Activated CD4-positive, alpha-beta memory T cell treated with anti-CD3 and anti-CD28 coated beads, Interleukin-2, amount 10 ng/mL, durations not matched to agents 7 days and 5 days (primary cell): Measurements from ENCODE around the gene TMEM163. TPM values are rescaled to one million over a fixed set of nuclear protein-coding genes. Genes with fewer than 3 reads are reported as not detected.
"Not testable (repeated sequence)": the region's sequence is repeated elsewhere in the genome, so short reads cannot be mapped to it uniquely, and the experiment has no call there.

Experiments
- CTCF ChIA-PET: fragments of 350-600 bp; sonication (Branson Sonifier 250); formaldehyde crosslinking; loops from one replicate; lab custom pipeline; 2021; ENCODE audit warnings: antibody characterized with exemption, inconsistent platforms; lab: Charles Lee
- POLR2A ChIA-PET: fragments of 350-600 bp; sonication (Branson Sonifier 250); formaldehyde crosslinking; loops from one replicate; lab custom pipeline; 2021; ENCODE audit warnings: antibody characterized with exemption; lab: Charles Lee
- DNase-seq: peaks from one replicate; pipeline ENCODE4 v3.0.0-alpha.2; 2020
- H3K27ac Mint-ChIP-seq: one replicate; pipeline ENCODE4 v1.8.0; 2021; ENCODE audit warnings: mild to moderate bottlenecking, mixed read lengths
- H3K27me3 Mint-ChIP-seq: one replicate; pipeline ENCODE4 v1.8.0; 2021; ENCODE audit warnings: mixed read lengths
- H3K36me3 Mint-ChIP-seq: one replicate; pipeline ENCODE4 v1.8.0; 2021; ENCODE audit warnings: low read depth, mixed read lengths
- H3K4me1 Mint-ChIP-seq: one replicate; pipeline ENCODE4 v1.8.0; 2021; ENCODE audit warnings: mixed read lengths
- H3K4me3 Mint-ChIP-seq: one replicate; pipeline ENCODE4 v1.8.0; 2021; ENCODE audit warnings: mild to moderate bottlenecking, mixed read lengths
- H3K9me3 Mint-ChIP-seq: one replicate; pipeline ENCODE4 v1.8.0; 2021; ENCODE audit warnings: mixed read lengths
- total RNA-seq, 2 experiments: library from RNA; stranded (reverse); gene quantifications; one replicate each; pipeline ENCODE4 v1.2.3, GENCODE V29; 2021

TMEM163 gene
- total RNA-seq, 2 experiments from 2014 or later: 1.8 to 2.3 TPM

DNA sequence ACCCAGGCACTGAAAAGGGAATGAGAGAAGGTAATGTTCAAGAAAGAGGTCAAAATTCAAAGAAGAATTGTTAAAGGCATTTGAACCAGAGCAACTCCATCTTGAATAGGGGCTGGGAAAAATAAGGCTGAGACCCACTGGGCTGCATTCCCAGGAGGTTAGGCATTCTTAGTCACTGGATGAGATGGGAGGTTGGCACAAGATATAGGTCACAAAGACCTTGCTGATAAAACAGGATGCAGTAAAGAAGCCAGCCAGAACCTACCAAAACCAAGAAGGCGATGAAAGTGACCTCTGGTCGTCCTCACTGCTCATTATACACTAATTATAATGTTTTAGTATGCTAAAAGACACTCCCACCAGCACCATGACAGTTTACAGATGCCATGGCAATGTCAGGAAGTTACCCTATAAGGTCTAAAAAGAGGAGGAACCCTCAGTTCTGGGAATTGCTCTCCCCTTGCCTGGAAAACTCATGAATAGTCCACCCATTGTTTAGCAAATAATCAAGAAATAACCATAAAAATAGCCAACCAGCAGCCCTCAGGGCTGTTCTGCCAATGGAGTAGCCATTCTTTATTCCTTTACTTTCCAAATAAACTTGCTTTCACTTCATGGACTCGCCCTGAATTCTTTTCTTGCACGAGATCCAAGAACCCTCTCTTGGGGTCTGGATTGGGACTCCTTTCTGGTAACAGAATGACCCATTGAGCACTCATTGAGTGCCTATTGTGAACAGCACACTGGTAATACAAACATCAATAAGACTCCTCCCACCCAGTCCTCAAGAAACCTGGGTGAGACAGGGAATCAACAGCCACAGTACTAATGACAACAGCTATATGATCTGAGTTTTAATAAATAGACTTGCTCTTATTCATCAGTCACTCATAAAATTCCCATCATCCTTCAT lies 129.4 kb downstream of the TMEM163 start:
- H3K4me1 Mint-ChIP-seq, CTCF ChIA-PET, H3K4me3 Mint-ChIP-seq, H3K27ac Mint-ChIP-seq, POLR2A ChIA-PET, H3K27me3 Mint-ChIP-seq, DNase-seq: not testable (repeated sequence)
- Mint-ChIP-seq H3K36me3 (peaks cover 15% of the 10 kb centered on the region), H3K9me3 (peaks cover 34% of the 10 kb centered on the region)

DNA sequence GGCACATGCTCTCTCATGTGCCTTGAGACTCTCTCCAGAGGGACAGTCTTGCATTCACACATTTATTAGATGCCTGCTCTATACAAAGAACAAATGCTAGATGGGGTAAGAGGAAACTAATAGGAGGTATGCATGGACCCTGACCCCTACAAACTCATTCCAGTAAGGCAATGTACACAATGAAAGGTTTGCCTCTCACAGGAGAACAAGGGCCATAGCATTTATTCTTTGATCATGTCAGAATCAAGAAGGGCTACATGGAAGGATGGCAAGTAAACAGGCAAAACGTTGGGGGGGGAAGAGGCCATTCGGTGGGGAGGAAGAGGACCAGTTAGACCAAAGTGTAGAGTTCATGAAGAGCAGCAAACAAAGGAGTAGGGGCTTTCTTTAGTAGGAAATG lies 130.2 kb downstream of the TMEM163 start:
- Mint-ChIP-seq H3K4me3 (no peak overlapping the region), H3K4me1 (peaks cover 15% of the 10 kb centered on the region), H3K9me3 (peaks cover 34% of the 10 kb centered on the region), H3K36me3 (peaks cover 15% of the 10 kb centered on the region), H3K27ac (no peak overlapping the region), H3K27me3 (peaks cover 3% of the 10 kb centered on the region)
- ChIA-PET CTCF (no interaction called here), POLR2A (no interaction called here)
- no peak for DNase-seq

DNA sequence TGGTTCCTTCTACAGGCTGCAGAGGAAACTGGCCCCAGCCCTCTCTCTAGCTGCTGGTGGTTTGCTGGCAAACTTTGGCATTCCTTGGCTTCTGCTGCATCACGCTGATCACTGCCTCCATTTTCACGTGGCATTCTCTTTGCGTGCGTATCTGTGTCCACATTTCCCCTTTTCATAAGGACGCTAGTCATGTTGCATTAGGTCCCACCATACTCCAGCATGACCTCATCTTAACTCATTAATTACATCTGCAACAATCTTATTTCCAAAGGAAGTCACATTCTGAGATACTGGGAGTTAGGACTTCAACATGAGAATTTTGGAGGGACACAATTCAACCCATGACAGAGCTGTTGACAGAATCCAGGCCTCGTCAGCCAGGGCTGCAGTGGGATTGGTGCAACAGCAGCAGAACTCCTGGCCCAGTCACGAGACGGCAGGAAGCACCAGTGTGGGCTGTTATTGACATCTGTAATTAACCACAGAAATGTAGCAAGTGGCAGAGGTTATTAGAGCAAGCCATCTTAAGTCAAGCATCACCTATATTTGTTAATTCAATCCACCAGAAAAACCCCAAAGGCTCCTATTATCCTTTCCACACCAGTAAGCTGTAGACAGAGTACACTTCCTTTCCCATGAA lies 132.4 kb downstream of the TMEM163 start:
- Mint-ChIP-seq H3K4me1 (peaks cover 35% of the 10 kb centered on the region), H3K27ac (no peak overlapping the region), H3K27me3 (peaks cover 3% of the 10 kb centered on the region), H3K4me3 (no peak overlapping the region), H3K36me3 (peaks cover 18% of the 10 kb centered on the region), H3K9me3 (peaks cover 34% of the 10 kb centered on the region)
- DNase-seq: no peak
- CTCF ChIA-PET: no interaction called here
- POLR2A ChIA-PET: no interaction called here

DNA sequence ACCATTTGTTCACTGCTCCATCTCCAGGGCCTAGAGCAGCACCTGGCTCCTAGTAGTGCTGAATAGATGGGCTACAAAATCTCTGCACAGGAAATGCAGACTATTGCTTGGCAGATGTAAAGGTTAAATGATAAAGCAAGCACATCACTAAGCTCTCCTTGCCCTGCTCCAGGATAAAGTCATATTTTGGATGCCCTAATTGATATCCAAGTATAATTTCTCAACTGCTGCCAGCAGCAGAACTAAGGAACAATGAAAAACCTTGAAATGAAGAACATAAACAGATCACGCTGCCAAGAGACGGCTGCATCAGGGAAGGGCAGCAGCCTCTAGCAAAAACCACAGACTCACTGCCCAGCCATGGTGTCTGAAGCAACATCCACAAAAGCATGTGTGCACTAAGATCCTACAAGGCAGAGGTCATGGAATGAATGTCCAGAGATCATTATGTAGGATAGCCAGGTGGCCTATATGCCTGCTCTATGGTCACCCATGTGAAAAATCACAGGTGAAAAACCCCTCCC lies 134.7 kb downstream of the TMEM163 start:
- Mint-ChIP-seq H3K4me3 (no peak overlapping the region), H3K9me3 (peaks cover 16% of the 10 kb centered on the region), H3K27me3 (peaks cover 3% of the 10 kb centered on the region), H3K36me3 (peaks cover 8% of the 10 kb centered on the region), H3K27ac (peak overlapping the region; percentile 78), H3K4me1 (peaks cover 42% of the 10 kb centered on the region)
- no peak for DNase-seq
- CTCF ChIA-PET: no interaction called here
- POLR2A ChIA-PET: interaction anchor here (2.0 to 2.5 kb wide), 3 partner anchors 19 to 334 kb away, joined by 5 to 15 read pairs (median 7); partner anchors contain the start of gene CCNT2

DNA sequence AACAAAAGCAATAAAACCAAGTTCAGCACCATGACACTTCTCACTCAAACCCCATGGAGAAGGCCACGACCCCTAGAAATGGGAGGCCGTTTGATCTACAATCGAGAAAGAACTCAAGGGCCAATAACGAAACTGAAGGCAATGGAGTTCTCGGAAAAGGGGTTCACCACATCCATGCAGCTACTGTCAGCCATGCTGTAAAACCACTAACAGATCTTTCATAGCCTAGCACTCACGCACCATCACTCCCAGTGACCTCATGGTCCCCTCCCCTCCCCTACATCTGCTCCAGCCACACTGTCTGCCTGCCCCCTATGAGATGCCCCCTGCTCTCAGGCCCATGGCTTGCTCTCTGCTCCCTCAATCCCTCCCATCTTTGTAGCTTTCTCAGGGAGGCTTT lies 135.3 kb downstream of the TMEM163 start:
- DNase-seq: peak; percentile 62
- Mint-ChIP-seq H3K27me3 (no peaks in the 10 kb centered on the region), H3K36me3 (peaks cover 8% of the 10 kb centered on the region), H3K9me3 (peaks cover 10% of the 10 kb centered on the region), H3K27ac (peak overlapping the region; percentile 78), H3K4me3 (peak overlapping the region; percentile 28), H3K4me1 (peaks cover 42% of the 10 kb centered on the region)
- ChIA-PET CTCF (no interaction called here), POLR2A (interaction anchor here (1.6 to 2.5 kb wide), 4 partner anchors 19 to 335 kb away, joined by 5 to 15 read pairs (median 6); partner anchors contain the start of gene CCNT2)

DNA sequence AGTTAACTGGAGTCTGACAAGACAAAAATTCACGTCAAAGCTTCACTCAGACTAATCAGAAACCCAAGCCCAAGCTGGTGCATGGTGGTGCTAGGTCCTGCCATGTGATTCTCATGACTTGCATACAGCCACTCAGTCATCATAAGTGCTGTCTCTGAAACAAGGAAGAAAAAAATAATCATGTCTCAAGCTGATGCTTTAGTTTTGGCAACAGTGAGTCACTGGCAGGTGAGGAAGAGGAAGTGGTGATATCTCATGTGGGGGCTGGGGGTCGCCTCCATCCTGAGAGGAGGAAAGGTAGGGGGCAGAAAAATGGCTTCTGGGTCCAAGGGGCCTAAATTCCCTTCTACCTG lies 136.3 kb downstream of the TMEM163 start:
- Mint-ChIP-seq H3K27me3 (peaks cover 3% of the 10 kb centered on the region), H3K9me3 (peaks cover 5% of the 10 kb centered on the region), H3K27ac (peak overlapping the region; percentile 78), H3K4me1 (peaks cover 44% of the 10 kb centered on the region), H3K36me3 (peaks cover 8% of the 10 kb centered on the region), H3K4me3 (no peak overlapping the region)
- DNase-seq: peak; percentile 26
- POLR2A ChIA-PET: interaction anchor here (1.1 to 2.5 kb wide), 5 partner anchors 18 to 336 kb away, joined by 3 to 15 read pairs (median 5); partner anchors contain the start of gene CCNT2
- CTCF ChIA-PET: no interaction called here

DNA sequence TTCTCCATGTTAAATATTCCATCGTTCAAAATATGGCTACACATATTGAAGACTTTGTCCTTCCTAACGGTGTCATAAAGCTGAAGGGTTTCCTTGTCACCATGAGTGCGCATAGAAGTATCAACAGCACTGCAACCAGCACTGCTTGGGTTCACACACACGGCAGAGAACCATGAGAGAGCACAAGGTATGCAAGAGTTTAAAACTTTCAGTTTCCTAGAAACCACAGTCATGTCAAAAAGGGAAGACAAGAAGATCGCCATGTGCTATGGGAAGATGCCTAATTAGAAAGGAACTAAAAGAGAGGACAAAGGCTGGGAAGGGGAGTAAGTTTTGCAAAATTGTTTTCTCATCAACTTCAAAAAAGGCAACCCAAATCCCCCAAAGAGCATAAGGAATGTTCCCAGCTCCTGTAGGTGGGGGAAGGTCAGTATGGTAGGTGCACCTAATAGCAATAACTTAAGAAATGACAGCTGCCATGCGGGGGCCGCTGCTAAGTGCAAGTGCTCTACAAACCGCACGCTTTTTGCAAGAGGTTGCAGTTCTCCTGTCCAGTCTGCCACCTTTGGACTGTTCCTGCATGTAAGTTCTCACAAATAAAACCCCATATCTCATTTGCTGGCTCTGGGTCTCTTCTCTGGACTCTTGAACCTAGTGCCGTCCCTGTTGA lies 136.8 kb downstream of the TMEM163 start:
- Mint-ChIP-seq H3K4me1 (peaks cover 44% of the 10 kb centered on the region), H3K27ac (peak overlapping the region; percentile 78), H3K27me3 (peaks cover 3% of the 10 kb centered on the region), H3K36me3 (peaks cover 8% of the 10 kb centered on the region), H3K4me3 (no peak overlapping the region), H3K9me3 (peaks cover 4% of the 10 kb centered on the region)
- ChIA-PET POLR2A (interaction anchor here (1.1 to 2.5 kb wide), 4 partner anchors 17 to 336 kb away, joined by 3 to 15 read pairs (median 6); partner anchors contain the start of gene CCNT2), CTCF (no interaction called here)
- no peak for DNase-seq

DNA sequence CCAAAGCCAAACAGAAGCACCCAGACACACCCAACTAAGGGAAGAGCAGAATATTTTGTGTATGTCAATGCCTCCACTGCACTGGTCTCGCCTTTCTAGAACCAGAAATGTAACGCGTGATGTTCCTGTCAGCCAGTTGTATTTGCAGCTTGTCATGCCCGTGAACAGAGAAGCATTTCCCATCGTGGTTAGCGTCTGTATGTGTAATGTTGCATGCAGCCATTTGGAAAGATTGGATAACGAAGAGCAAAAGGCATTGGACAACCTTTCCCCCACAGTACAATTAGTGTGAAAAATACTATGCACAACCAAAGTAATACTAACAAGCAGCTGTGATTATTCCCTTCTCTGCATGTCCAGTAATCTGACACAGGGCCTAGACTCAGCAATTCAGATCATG lies 140.5 kb downstream of the TMEM163 start:
- Mint-ChIP-seq H3K27ac (no peak overlapping the region), H3K4me1 (peaks cover 29% of the 10 kb centered on the region), H3K4me3 (no peak overlapping the region), H3K36me3 (peaks cover 8% of the 10 kb centered on the region), H3K27me3 (peaks cover 6% of the 10 kb centered on the region), H3K9me3 (peaks cover 4% of the 10 kb centered on the region)
- no peak for DNase-seq
- ChIA-PET CTCF (no interaction called here), POLR2A (no interaction called here)

DNA sequence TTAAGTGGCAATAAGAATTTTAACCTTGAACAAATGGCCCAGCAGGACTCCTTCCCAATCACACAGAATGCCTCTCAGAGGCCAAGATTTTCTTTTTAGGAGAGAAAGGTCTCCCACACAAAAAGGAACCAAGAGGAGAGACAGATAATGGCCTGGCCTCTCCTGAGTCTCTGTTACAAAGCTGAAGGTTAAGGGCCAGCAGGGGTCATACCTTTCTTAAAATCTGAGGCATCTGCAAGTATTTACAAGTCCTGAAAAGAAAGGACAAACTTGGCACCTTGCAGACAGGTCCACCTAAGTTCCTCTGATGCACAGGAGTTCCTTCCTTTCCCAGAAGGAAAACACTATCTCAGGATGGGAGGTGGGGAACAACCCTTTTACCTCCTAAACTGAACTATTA lies 142.3 kb downstream of the TMEM163 start:
- ChIA-PET CTCF (interaction anchor here (0.6 to 1.1 kb wide), 2 partner anchors 45 to 59 kb away, joined by 3 to 4 read pairs; no protein-coding TSS in a partner anchor), POLR2A (no interaction called here)
- H3K4me1 Mint-ChIP-seq: peaks cover 12% of the 10 kb centered on the region
- no peak overlapping the region for H3K4me3 Mint-ChIP-seq
- H3K9me3 Mint-ChIP-seq: no peaks in the 10 kb centered on the region
- H3K27ac Mint-ChIP-seq: no peak overlapping the region
- peaks cover 3% of the 10 kb centered on the region for H3K36me3 Mint-ChIP-seq
- H3K27me3 Mint-ChIP-seq: peaks cover 6% of the 10 kb centered on the region
- DNase-seq: no peak

DNA sequence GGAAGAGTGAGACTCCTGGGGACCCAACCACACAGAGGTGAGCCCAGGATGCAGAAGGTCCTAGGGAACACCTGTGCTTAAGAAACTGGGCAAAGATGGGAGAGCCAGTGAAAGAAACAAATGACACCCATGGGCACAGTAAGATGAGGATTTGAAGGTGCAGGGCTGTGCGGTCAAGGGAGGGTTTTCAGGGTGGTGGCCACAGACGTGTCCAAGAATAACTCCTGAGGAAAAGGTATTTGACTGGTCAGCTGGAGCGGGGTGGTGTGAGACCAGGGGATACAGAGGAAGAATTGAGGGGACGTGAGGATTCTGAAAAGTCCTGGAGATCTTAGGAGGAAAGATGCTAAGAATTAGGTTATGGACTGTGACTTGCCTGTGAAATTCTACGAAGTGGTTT lies 142.9 kb downstream of the TMEM163 start:
- DNase-seq: no peak
- H3K9me3 Mint-ChIP-seq: no peaks in the 10 kb centered on the region
- peaks cover 6% of the 10 kb centered on the region for H3K27me3 Mint-ChIP-seq
- ChIA-PET POLR2A (no interaction called here), CTCF (interaction anchor here (1.1 kb wide), 1 partner anchor 46 kb away, joined by 3 read pairs; no protein-coding TSS in a partner anchor)
- no peak overlapping the region for H3K4me3 Mint-ChIP-seq
- no peaks in the 10 kb centered on the region for H3K36me3 Mint-ChIP-seq
- peaks cover 6% of the 10 kb centered on the region for H3K4me1 Mint-ChIP-seq
- H3K27ac Mint-ChIP-seq: no peak overlapping the region

DNA sequence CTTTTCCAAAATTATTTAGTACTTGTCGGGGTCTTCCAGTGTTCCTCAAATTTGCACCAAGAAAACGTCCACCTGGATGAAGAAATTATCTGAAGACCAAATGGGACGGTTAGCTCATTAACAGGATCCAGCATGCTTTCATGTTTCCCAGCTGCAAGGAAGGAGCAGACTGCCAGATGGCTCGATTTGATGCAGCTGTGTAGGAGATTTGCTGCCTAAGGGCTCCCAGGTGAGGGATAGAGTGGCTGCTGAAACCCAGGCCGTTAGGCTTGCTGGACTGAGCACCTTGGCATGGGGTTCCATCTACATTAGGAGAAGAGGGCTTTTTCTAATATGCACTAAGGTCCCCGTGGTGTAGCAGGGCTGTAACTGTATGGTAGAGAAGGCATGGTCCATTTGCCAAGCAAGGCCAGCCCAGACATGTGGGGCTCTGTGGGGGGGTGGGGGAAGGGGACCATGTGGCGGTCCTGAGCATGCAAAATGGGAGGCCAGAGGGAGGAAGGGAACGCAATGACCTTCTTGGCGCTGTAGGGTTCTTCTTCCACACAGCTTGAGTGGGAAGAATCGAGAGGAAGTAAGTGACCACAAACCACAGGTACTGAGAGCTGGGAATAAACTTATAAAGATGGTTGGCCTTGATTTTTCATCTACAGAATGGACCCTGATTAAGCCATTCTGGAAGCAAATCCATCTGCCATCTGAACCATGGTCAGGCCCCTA lies 144.0 kb downstream of the TMEM163 start:
- no peaks in the 10 kb centered on the region for H3K36me3 Mint-ChIP-seq
- no peak overlapping the region for H3K4me3 Mint-ChIP-seq
- H3K27ac Mint-ChIP-seq: no peak overlapping the region
- peaks cover 10% of the 10 kb centered on the region for H3K27me3 Mint-ChIP-seq
- peaks cover 5% of the 10 kb centered on the region for H3K4me1 Mint-ChIP-seq
- CTCF ChIA-PET: no interaction called here
- POLR2A ChIA-PET: interaction anchor here (0.6 kb wide), 1 partner anchor 107 kb away, joined by 3 read pairs; no protein-coding TSS in a partner anchor
- H3K9me3 Mint-ChIP-seq: no peaks in the 10 kb centered on the region
- no peak for DNase-seq

DNA sequence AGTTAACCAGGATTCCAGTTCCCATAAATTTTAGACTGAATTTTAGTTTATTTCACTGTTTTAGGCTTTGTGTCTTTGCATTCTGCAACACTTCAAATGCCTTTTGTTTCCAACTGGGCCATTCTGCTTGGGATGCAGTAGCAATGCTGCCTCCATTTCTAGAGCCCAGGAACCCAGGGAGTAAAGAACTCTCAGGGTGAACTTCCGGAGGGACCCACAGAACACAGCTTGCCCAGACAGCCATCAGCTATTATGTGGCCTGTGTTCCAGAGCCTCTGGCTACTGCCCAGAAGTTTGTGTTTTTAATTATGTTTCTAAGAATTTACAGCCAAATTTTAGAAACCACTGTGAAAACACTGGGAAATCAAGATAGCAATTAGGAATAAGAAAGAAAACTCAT lies 145.1 kb downstream of the TMEM163 start:
- Mint-ChIP-seq H3K27me3 (peaks cover 18% of the 10 kb centered on the region), H3K36me3 (no peaks in the 10 kb centered on the region), H3K4me1 (peaks cover 5% of the 10 kb centered on the region), H3K9me3 (no peaks in the 10 kb centered on the region), H3K4me3 (no peak overlapping the region), H3K27ac (no peak overlapping the region)
- ChIA-PET CTCF (no interaction called here), POLR2A (no interaction called here)
- no peak for DNase-seq
